Upper lobe of left lung (tissue), 4 donors: ENCODE results near the gene VPS35L.

Experiments
- CTCF ChIP-seq, 6 experiments: fragments of 450-650 bp in 4 of 6; fragments of 200-600 bp in 2 of 6; sonication (generic) in 2 of 6; IDR thresholded peaks; one replicate each; pipeline ENCODE4 v1.5.1; 2016 to 2019; ENCODE audit warnings: antibody characterized with exemption in 6 of 6
- EP300 ChIP-seq, 4 donors: sonication (generic); formaldehyde crosslinking; IDR thresholded peaks; one replicate each; pipeline ENCODE4 v1.5.1; 2017; ENCODE audit warnings: antibody characterized with exemption in 4 of 4, control low read depth in 2 of 4
- POLR2A ChIP-seq, 4 donors: fragments of 450-650 bp; IDR thresholded peaks; one replicate each; pipeline ENCODE4 v1.5.1; 2016 to 2017; ENCODE audit warnings: antibody characterized with exemption in 4 of 4, mild to moderate bottlenecking in 2 of 4
- POLR2AphosphoS5 ChIP-seq, 2 donors: sonication (generic); formaldehyde crosslinking; IDR thresholded peaks; one replicate each; pipeline ENCODE4 v1.5.1; 2017; ENCODE audit warnings: antibody characterized with exemption in 2 of 2

- TF ChIP-seq CTCF (IDR thresholded peaks at IDR 0.05): no peak
- no peak for TF ChIP-seq POLR2A (IDR thresholded peaks at IDR 0.05)
- TF ChIP-seq EP300 (IDR thresholded peaks at IDR 0.05): no peak
- no peak for TF ChIP-seq POLR2AphosphoS5 (IDR thresholded peaks at IDR 0.05)
Measured at GRCh38 chr16:19649980-19650379, 94.5 kb downstream of the VPS35L start.
